IPS-NIHi7 (cell line): ENCODE data around the gene SLC25A21.
"Not testable (repeated sequence)": the region's sequence is repeated elsewhere in the genome, so short reads cannot be mapped to it uniquely, and the experiment has no call there.

Experiments
- DNase-seq: peaks from one replicate; pipeline ENCODE4 v3.0.0; 2012; ENCODE audit warnings: mixed read lengths; ENCODE audit errors: extremely low spot score

Gene SLC25A21

DNA sequence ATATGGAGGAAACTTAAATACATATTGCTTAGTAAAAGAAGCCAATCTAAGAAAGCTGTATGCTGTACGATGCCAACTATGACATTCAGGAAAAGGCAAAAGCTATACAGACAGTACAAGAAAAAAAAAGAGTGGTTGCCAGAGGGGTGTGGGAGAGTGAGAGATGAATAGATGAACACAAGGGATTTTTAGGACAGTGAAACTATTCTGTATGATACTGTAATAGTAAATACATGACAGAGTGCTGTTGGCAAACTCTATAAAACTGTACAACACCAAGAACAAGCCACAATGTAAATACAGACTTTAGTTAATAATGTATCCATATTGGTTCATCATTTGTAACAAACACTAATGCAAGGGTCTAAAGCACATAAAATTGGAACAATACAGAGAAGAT lies 14.5 kb upstream of the SLC25A21 start:
- DNase-seq: no peak

DNA sequence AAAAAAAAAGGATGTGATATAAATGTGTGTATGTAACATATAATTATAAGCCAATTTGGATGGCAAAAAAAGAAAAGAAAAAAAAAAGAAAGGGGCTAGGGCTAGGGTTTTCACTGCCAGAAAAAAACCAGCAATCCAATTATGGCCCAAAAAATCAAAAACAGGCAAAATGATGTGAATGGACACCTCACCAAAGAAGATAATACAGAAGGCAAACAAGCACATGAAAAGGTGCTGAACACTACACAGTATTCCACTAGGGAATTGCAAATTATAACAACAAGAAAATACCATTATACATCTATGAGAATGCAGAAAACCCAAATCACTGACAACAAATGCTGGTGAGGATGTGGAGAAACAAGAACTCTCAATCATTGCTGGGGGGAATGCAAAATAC lies 13.3 kb upstream of the SLC25A21 start:
- no peak for DNase-seq

GRCh38 chr14:37184520-37184919 lies 12.1 kb upstream of the SLC25A21 start:
- DNase-seq: not testable (repeated sequence)

- DNase-seq: no peak
Observed at GRCh38 chr14:37181441-37181840, 9.0 kb upstream of the SLC25A21 start.

- not testable (repeated sequence) for DNase-seq
Observed at GRCh38 chr14:37180886-37181285, 8.5 kb upstream of the SLC25A21 start.

- DNase-seq: no peak
Observed at GRCh38 chr14:37179896-37180502, 7.6 kb upstream of the SLC25A21 start.

- DNase-seq: no peak
Observed at GRCh38 chr14:37172936-37173614, 669 bp upstream of the SLC25A21 start.

- no peak for DNase-seq
Observed at GRCh38 chr14:37171678-37172023, 755 bp downstream of the SLC25A21 start.

- no peak for DNase-seq
Observed at GRCh38 chr14:37170993-37171392, 1.4 kb downstream of the SLC25A21 start.

DNA sequence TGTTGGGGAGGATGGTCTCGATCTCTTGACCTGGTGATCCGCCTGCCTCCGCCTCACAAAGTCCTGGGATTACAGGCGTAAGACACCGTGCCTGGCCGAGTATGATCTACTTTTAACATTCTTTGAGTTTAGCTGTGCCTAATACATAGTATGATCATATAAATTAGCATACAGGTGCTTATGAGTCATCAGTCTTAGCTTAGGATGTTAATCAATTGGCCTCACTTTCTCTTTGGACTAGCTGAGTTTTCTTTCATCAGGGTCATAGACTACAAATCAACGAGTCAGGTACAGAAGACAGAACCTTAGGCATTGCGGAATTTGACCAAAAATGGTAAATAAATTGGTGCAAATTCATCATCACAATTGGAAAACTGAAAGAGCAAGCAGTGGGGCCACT lies 2.2 kb downstream of the SLC25A21 start:
- no peak for DNase-seq

GRCh38 chr14:37168721-37169120 lies 3.7 kb downstream of the SLC25A21 start:
- no peak for DNase-seq

- DNase-seq: peak; percentile 12
Observed at GRCh38 chr14:37167151-37168047, 5.0 kb downstream of the SLC25A21 start.

DNA sequence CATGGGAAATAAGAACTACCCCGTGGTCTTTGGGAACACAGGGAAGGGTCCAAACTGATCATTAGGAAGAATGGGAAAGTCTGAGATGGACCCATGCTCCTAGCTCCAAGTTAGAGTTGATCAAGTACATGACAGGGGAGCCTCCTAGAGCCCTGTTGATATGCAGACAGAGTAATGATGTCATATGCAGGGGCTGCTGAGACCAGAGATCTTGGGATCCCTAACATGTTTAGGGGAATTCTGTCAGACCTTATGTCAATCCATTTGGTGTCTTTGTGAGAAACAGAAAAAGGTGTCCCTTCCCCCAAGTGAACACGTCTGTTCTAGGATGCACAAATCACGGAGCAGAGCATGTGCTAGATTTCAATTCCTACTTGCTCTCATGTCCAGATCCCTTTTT lies 6.6 kb downstream of the SLC25A21 start:
- DNase-seq: no peak

DNA sequence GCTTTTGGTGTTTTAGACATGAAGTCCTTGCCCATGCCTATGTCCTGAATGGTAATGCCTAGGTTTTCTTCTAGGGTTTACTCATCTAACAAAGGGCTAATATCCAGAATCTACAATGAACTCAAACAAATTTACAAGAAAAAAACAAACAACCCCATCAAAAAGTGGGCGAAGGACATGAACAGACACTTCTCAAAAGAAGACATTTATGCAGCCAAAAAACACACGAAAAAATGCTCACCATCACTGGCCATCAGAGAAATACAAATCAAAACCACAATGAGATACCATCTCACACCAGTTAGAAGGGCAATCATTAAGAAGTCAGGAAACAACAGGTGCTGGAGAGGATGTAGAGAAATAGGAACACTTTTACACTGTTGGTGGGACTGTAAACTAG lies 10.1 kb downstream of the SLC25A21 start:
- not testable (repeated sequence) for DNase-seq

GRCh38 chr14:37157987-37158386 lies 14.4 kb downstream of the SLC25A21 start:
- no peak for DNase-seq

GRCh38 chr14:37153483-37153882 lies 18.9 kb downstream of the SLC25A21 start:
- DNase-seq: no peak

DNA sequence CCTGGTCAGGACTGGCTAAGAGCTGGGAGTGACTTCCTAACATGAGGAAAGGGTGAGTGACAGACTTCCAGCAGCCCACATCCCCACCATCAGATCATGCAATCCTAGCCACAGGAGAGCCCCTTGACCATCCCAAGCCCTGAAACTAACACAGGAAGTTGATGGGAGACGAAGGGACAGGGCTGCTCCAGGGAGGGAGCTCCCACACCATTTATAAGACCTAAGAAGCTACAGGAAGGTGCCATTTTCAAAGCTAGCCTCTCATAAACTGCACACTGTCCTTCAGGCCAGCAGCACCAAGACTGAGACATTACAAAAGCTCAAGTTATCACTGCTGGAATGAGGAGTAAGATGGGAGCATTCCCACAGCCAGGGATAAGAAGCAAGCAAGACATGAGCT lies 19.4 kb downstream of the SLC25A21 start:
- no peak for DNase-seq

- no peak for DNase-seq
Observed at GRCh38 chr14:37150414-37150813, 22.0 kb downstream of the SLC25A21 start.

DNA sequence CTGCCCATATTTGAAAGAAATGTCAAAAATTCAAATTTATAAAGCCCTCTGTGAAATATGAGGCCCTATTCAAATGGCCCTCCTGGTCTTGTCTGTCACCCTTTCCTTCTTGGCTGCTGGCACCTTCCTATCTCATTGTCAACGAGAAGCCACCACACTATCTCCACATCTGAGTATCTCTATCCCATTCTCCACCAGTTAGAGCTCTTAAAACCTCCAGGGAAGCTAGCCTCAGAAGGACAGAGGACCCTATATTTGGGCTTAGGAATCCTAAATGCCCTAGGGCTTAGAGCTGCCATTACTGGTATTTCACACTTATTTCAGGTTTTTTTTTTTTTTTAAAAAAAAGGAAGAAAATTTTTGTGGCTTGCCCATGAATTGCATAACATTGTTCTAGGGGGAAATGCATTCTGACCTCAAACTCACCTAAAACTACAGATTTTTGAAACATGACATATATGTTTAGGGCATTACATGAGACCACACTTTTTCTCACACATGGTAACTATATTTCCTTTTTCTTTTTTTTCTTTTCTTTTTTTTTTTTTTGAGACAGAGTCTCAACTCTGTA lies 25.0 kb downstream of the SLC25A21 start:
- DNase-seq: no peak

DNA sequence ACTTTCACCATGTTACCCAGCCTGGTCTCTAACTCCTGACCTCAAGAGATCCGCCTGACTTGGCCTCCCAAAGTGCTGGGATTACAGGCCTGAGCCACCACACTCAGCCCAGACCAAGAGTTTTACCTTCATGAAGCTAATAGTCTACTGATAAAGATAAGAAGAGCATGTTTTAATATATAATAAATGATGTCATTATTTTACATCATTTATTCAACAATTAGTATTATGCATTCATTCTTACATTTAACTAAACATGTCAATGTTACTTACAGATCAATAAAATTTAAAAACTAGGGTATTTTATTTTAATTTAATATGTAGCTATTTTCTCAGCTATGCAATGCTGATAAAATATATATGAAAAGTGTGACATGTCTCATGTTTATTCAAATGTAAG lies 26.0 kb downstream of the SLC25A21 start:
- not testable (repeated sequence) for DNase-seq

DNA sequence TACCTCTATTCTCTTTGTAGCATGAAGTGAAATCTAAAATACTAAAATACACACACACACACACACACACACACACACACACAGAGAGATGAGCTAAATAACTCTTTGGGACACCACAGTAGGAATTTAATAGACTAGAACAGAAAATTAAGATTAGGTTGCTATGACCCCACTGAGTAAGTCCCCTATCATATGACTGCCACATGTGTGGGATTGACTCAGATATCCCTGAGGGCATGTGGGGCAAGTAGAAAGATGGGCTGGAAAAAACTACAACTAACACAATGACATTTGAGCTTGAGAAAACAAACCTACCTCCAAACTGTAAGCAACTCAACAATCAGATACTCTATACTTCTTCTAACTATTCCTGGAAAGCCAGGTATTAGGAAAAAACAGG lies 27.0 kb downstream of the SLC25A21 start:
- no peak for DNase-seq

- DNase-seq: no peak
Observed at GRCh38 chr14:37144729-37145363, 27.6 kb downstream of the SLC25A21 start.
